Panc1 (cell line): ENCODE data around the gene RNF111. TPM values are rescaled to one million over a fixed set of nuclear protein-coding genes. Genes with fewer than 3 reads are reported as not detected.
A peak's percentile ranks its signal among the peaks of the same experiment; 100 is the strongest.

ENCODE experiments used
- ATAC-seq: fragments of 200-7000 bp; cut with Tn5 transposase; 2 replicates; pipeline ENCODE4 v1.9.1; 2020; ENCODE audit warnings: mild to moderate bottlenecking, moderate library complexity
- Bru-seq: library from RNA; stranded (reverse); fragments of 400-500 nt; gene quantifications from one replicate; lab custom pipeline; 2021; lab: Mats Ljungman, UMichigan
- BruChase-seq, 2 experiments: library from RNA; stranded (reverse); fragments of 400-500 nt; gene quantifications; one replicate each; lab custom pipeline; 2021; lab: Mats Ljungman, UMichigan
- BruUV-seq: library from RNA; stranded (reverse); fragments of 400-500 nt; replicated peaks from 2 replicates; lab custom pipeline; 2021; lab: Mats Ljungman, UMichigan
- CTCF ChIA-PET: fragments of 300-600 bp; sonication (Branson Sonifier 250); formaldehyde crosslinking; loops from one replicate; lab custom pipeline; 2022; ENCODE audit warnings: antibody characterized with exemption; lab: Charles Lee
- POLR2A ChIA-PET: fragments of 300-600 bp; sonication (Branson Sonifier 250); formaldehyde crosslinking; loops from one replicate; lab custom pipeline; 2022; ENCODE audit warnings: antibody characterized with exemption; lab: Charles Lee
- DNase-seq: peaks from one replicate; pipeline ENCODE4 v3.0.0-alpha.2; 2010; ENCODE audit warnings: low read depth, low spot score
- H3K27ac ChIP-seq: 2 replicates; pipeline ENCODE4 v1.5.1; 2011; ENCODE audit warnings: mild to moderate bottlenecking, low read length, inconsistent platforms
- H3K27me3 ChIP-seq: fragments of 200-500 bp; sonication (Bioruptor generic); 2 replicates; pipeline ENCODE4 v1.6.0; 2014; ENCODE audit warnings: low read length, inconsistent platforms; ENCODE audit not compliant: control insufficient read depth, insufficient read depth
- H3K36me3 ChIP-seq: fragments of 200-500 bp; sonication (Bioruptor generic); 2 replicates; pipeline ENCODE4 v1.5.1; 2014; ENCODE audit warnings: inconsistent platforms, mild to moderate bottlenecking, low read length, moderate library complexity; ENCODE audit not compliant: control insufficient read depth, insufficient read depth
- H3K4me1 ChIP-seq: 2 replicates; pipeline ENCODE4 v1.5.1; 2011; ENCODE audit warnings: inconsistent platforms, mild to moderate bottlenecking, low read length, moderate library complexity; ENCODE audit not compliant: control insufficient read depth, insufficient read depth
- H3K4me3 ChIP-seq, 2 experiments: 2 replicates each; pipeline ENCODE4 v1.5.1; 2011 to 2012; ENCODE audit warnings: low read depth in 2 of 2, low read length in 2 of 2, mild to moderate bottlenecking in 2 of 2, inconsistent platforms in 1 of 2, moderate library complexity in 1 of 2
- H3K9me3 ChIP-seq: fragments of 200-500 bp; sonication (Bioruptor generic); 2 replicates; pipeline ENCODE4 v1.5.1; 2014; ENCODE audit warnings: low read depth, mild to moderate bottlenecking, inconsistent platforms, low read length, moderate library complexity; ENCODE audit not compliant: control insufficient read depth, insufficient read depth
- POLR2AphosphoS5 ChIP-seq: IDR thresholded peaks from 2 replicates; pipeline ENCODE4 v1.6.1; 2012; ENCODE audit warnings: mild to moderate bottlenecking, low read depth, low read length, moderate library complexity
- REST ChIP-seq, 2 experiments: IDR thresholded peaks; 2 replicates each; pipeline ENCODE4 v1.6.1; 2011 to 2012; ENCODE audit warnings: low read depth in 2 of 2, control low read depth in 1 of 2, low read length in 1 of 2, mild to moderate bottlenecking in 1 of 2, moderate library complexity in 1 of 2; ENCODE audit not compliant: insufficient read depth in 1 of 2
- SIN3A ChIP-seq: IDR thresholded peaks from 2 replicates; pipeline ENCODE4 v1.6.1; 2012; ENCODE audit warnings: low read depth, mild to moderate bottlenecking, low read length, moderate library complexity, borderline replicate concordance; ENCODE audit not compliant: insufficient read depth
- TCF7L2 ChIP-seq: IDR thresholded peaks from 2 replicates; pipeline ENCODE4 v1.6.1; 2011; ENCODE audit warnings: mild to moderate bottlenecking, low read depth, low read length, inconsistent platforms
- in situ Hi-C: cut with HindIII; loops from 2 replicates; pipeline ENCODE4 v1.10.0; 2016; ENCODE audit warnings: low sequenced_read_pairs, low pct_unique_long_range_greater_than_20kb
- intact Hi-C: fragments of 100-400 bp; cut with micrococcal nuclease; formaldehyde crosslinking; loops from one replicate; pipeline ENCODE4 v1.10.0; 2022; ENCODE audit not compliant: unreplicated experiment
- long read RNA-seq: library from polyadenylated mRNA; unstranded; transcript quantifications from one replicate; pipeline ENCODE4 v2.0.0, GENCODE V29; 2021; ENCODE audit not compliant: unreplicated experiment
- polyA plus RNA-seq: library from polyadenylated mRNA; unstranded; fragments of >200 nt; gene quantifications from one replicate; pipeline ENCODE4 v1.2.1, GENCODE V29; 2012; ENCODE audit warnings: missing spikeins; ENCODE audit not compliant: insufficient read length
- total RNA-seq: library from RNA; stranded (reverse); gene quantifications from one replicate; pipeline ENCODE4 v1.2.1, GENCODE V29; 2021; ENCODE audit not compliant: unreplicated experiment
- TF ChIP-seq, protein P1 (sequence below): fragments of 450-650 bp; IDR thresholded peaks from 2 replicates; pipeline ENCODE4 v1.5.1; 2017; ENCODE audit warnings: mild to moderate bottlenecking

The RNF111 gene
- 37.2 TPM for total RNA-seq
- 25.8 TPM for polyA plus RNA-seq
- percentile 88 among the genes with signal in this experiment for Bru-seq, nascent RNA
- percentile 83 among the genes with signal in this experiment for BruChase-seq, experiment 1, labeled RNA remaining after a 2-hour chase
- BruChase-seq, experiment 2, labeled RNA remaining after a 6-hour chase, result percentile 75 among the genes with signal in this experiment
- long read RNA-seq, full-length matches to known transcripts, result 1 of 18 reads
- long read RNA-seq, partial matches to known transcripts, result 4 of 18 reads
- long read RNA-seq, other reads (novel, unspliced or antisense), result 13 of 18 reads

- Histone ChIP-seq H3K4me3 (peak within 1 kb of the TSS; percentile 69 to 96), H3K9me3 (no peaks in the 10 kb centered on the region), H3K36me3 (no peaks in the 10 kb centered on the region; the same call in 1 of the 2 replicates), H3K27me3 (no peaks in the 10 kb centered on the region), H3K4me1 (peaks cover 10% of the 10 kb centered on the region), H3K27ac (peak within 1 kb of the TSS; percentile 91)
- ATAC-seq (peak; percentile 96), DNase-seq (peak; percentile 87)
- in situ Hi-C loops, result no loop called here
- TF ChIP-seq REST (IDR thresholded peaks at IDR 0.05; ENCODE audit: insufficient read depth in 1 of 2, low read depth in 2 of 2, low read length in 1 of 2) (no peak), SIN3A (peak; percentile 71; the same call in 1 of the 2 replicates), POLR2AphosphoS5 (peak; percentile 69)
- ChIA-PET CTCF (interaction anchor here (0.6 kb wide), 1 partner anchor 128 kb away, joined by 4 read pairs; no protein-coding TSS in a partner anchor), POLR2A (no interaction called here)
- no TSS peak for BruUV-seq
- intact Hi-C loops, result loop anchor here (10.0 kb wide), 2 partner anchors 117 to 507 kb away; partner anchors contain the start of gene CCNB2
Measured at GRCh38 chr15:58987491-58988005, at the start of gene RNF111. RNF111 (plus strand) TSS chr15:58987663; CDS start chr15:59030823, 43,160 bp downstream.

GRCh38 chr15:58947179-58947578 lies 40.3 kb upstream of the RNF111 start:
- no peak for DNase-seq
- Histone ChIP-seq H3K27me3 (no peaks in the 10 kb centered on the region), H3K4me3 (no peak overlapping the region), H3K36me3 (no peaks in the 10 kb centered on the region), H3K9me3 (no peaks in the 10 kb centered on the region), H3K4me1 (no peaks in the 10 kb centered on the region), H3K27ac (no peak overlapping the region)
- ChIA-PET CTCF (no interaction called here), POLR2A (no interaction called here)
- in situ Hi-C loops (no loop called here), intact Hi-C loops (no loop called here)
- ATAC-seq, result peak; percentile 75
- BruUV-seq, result no TSS peak
- TF ChIP-seq, protein P1, sequence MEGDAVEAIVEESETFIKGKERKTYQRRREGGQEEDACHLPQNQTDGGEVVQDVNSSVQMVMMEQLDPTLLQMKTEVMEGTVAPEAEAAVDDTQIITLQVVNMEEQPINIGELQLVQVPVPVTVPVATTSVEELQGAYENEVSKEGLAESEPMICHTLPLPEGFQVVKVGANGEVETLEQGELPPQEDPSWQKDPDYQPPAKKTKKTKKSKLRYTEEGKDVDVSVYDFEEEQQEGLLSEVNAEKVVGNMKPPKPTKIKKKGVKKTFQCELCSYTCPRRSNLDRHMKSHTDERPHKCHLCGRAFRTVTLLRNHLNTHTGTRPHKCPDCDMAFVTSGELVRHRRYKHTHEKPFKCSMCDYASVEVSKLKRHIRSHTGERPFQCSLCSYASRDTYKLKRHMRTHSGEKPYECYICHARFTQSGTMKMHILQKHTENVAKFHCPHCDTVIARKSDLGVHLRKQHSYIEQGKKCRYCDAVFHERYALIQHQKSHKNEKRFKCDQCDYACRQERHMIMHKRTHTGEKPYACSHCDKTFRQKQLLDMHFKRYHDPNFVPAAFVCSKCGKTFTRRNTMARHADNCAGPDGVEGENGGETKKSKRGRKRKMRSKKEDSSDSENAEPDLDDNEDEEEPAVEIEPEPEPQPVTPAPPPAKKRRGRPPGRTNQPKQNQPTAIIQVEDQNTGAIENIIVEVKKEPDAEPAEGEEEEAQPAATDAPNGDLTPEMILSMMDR, result no peak
- TF ChIP-seq REST (IDR thresholded peaks at IDR 0.05; ENCODE audit: insufficient read depth in 1 of 2, low read depth in 2 of 2, low read length in 1 of 2), result no peak
- TF ChIP-seq SIN3A, result no peak
- TF ChIP-seq TCF7L2, result no peak
- no peak for TF ChIP-seq POLR2AphosphoS5
